Upper lobe of right lung (tissue), 1 donor: ENCODE measurements around the gene CAMSAP2. TPM values are rescaled to one million over a fixed set of nuclear protein-coding genes. Genes with fewer than 3 reads are reported as not detected.

ENCODE experiments used
- ATAC-seq: fragments of 200-7000 bp; cut with Tn5 transposase; one replicate; pipeline ENCODE4 v1.9.1; 2020; ENCODE audit warnings: mild to moderate bottlenecking, moderate library complexity
- DNase-seq: peaks from one replicate; pipeline ENCODE4 v3.0.0-alpha.2; 2020
- H3K27ac ChIP-seq: fragments of 200-600 bp; one replicate; pipeline ENCODE4 v1.8.0; 2022
- H3K27me3 ChIP-seq: fragments of 200-600 bp; one replicate; pipeline ENCODE4 v1.8.0; 2022; ENCODE audit warnings: mild to moderate bottlenecking
- H3K36me3 ChIP-seq: fragments of 200-600 bp; one replicate; pipeline ENCODE4 v1.8.0; 2022
- H3K4me1 ChIP-seq: fragments of 200-600 bp; one replicate; pipeline ENCODE4 v1.8.0; 2022
- H3K4me3 ChIP-seq: fragments of 200-600 bp; one replicate; pipeline ENCODE4 v1.8.0; 2022; ENCODE audit warnings: mild to moderate bottlenecking
- H3K9me3 ChIP-seq: fragments of 200-600 bp; one replicate; pipeline ENCODE4 v1.8.0; 2022
- CTCF ChIP-seq: fragments of 200-600 bp; IDR thresholded peaks from one replicate; pipeline ENCODE4 v1.8.0; 2022; ENCODE audit warnings: antibody characterized with exemption
- intact Hi-C: fragments of 100-400 bp; cut with DNase I; formaldehyde crosslinking; loops from one replicate; pipeline ENCODE4 v1.11.0; 2022
- total RNA-seq: library from RNA; stranded (reverse); fragmentation: NEBNext Ultra II Directional; extraction: Animal tissue kit (Norgen Biotek cat#: 25700); gene quantifications from one replicate; pipeline ENCODE4 v1.2.1, GENCODE V29; 2021
- donor health status: DM: no; HTN: yes; CAD: no; lungs with severe emphysema.

The CAMSAP2 gene
- total RNA-seq, 1 donor from 2014 or later = 34.8 TPM

- no peak for TF ChIP-seq CTCF
- no peak for ATAC-seq
- H3K9me3 ChIP-seq = no peaks in the 10 kb centered on the region
These were observed 79.6 kb downstream of the CAMSAP2 start for GRCh38 chr1:200818248-200818647.

GRCh38 chr1:200819726-200820125 lies 81.0 kb downstream of the CAMSAP2 start:
- ATAC-seq (peak; percentile 41), DNase-seq (no peak)
- Histone ChIP-seq H3K9me3 (no peaks in the 10 kb centered on the region), H3K27me3 (no peaks in the 10 kb centered on the region), H3K4me1 (no peaks in the 10 kb centered on the region), H3K36me3 (peaks cover 9% of the 10 kb centered on the region), H3K4me3 (no peak overlapping the region), H3K27ac (no peak overlapping the region)
- intact Hi-C loops = no loop called here
- TF ChIP-seq CTCF = no peak

More at GRCh38 chr1:200818248-200818647, 79.6 kb downstream of the CAMSAP2 start:
- Histone ChIP-seq H3K27ac (no peak overlapping the region), H3K36me3 (peaks cover 9% of the 10 kb centered on the region), H3K4me1 (no peaks in the 10 kb centered on the region), H3K27me3 (no peaks in the 10 kb centered on the region), H3K4me3 (no peak overlapping the region)
- DNase-seq = no peak
- intact Hi-C loops = no loop called here

DNA sequence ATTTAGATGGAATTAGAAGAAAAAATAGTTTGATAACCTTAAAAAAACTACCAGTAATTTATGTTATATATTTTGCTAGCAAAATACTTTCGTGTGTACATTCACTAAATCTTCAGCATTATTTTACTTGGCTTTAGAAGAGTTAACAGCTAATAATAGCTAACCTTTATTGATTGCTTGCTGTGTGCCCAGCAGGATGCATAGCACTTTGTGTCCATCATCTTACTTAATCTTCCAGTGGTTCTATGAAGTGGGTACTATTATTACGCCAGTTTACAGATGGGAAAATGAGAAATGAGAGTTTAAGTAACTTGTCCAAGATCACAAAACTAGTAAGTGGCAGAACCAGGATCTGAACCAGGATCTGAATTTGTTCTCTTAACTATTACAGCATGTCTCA lies 92.4 kb downstream of the CAMSAP2 start:
- no peak for TF ChIP-seq CTCF
- DNase-seq = no peak
- intact Hi-C loops = no loop called here
- Histone ChIP-seq H3K27me3 (no peaks in the 10 kb centered on the region), H3K4me1 (no peaks in the 10 kb centered on the region), H3K4me3 (no peak overlapping the region), H3K27ac (no peak overlapping the region), H3K36me3 (peaks cover 6% of the 10 kb centered on the region), H3K9me3 (no peaks in the 10 kb centered on the region)
- ATAC-seq = no peak

DNA sequence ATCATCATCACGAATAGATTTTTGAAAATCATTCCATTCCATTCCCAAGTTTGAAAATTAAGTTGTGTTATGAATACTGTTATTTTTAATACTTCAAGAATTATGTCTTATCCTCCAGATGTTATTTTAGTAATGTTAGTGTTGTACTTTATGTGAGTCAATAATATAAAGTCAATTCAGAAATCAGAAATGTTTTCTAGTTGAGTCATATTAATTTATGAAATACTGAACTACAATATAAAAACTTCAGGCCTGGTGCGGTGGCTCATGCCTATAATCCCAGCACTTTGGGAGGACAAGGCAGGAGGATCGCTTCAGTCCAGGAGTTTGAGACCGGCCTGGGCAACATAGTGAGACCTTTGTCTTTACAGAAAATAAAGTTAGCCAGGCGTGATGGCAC lies 95.7 kb downstream of the CAMSAP2 start:
- Histone ChIP-seq H3K27me3 (no peaks in the 10 kb centered on the region), H3K9me3 (no peaks in the 10 kb centered on the region), H3K27ac (no peak overlapping the region), H3K4me1 (no peaks in the 10 kb centered on the region), H3K36me3 (peaks cover 6% of the 10 kb centered on the region), H3K4me3 (no peak overlapping the region)
- DNase-seq (no peak), ATAC-seq (no peak)
- TF ChIP-seq CTCF = no peak
- intact Hi-C loops = no loop called here

DNA sequence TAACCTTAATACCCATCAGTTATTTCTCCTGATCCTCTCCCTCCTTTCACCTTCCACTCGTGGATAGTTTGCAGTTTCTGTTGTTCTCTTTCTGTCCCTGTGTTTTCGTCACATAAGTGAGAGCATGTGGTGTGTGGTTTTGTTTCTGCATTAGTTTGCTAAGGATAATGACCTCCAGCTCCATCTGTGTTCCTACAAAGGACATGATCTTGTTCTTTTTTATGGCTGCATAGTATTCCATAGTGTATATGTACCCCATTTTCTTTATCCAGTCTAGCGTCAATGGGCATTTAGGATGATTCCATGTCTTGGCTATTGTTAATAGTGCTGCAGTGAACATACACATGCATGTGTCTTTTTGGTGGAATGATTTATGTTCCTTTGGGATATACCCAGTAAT lies 97.5 kb downstream of the CAMSAP2 start:
- ATAC-seq = no peak
- DNase-seq = no peak
- no peak for TF ChIP-seq CTCF
- H3K4me1 ChIP-seq = no peaks in the 10 kb centered on the region
- no peak overlapping the region for H3K4me3 ChIP-seq
- no peaks in the 10 kb centered on the region for H3K27me3 ChIP-seq
- H3K36me3 ChIP-seq = peaks cover 6% of the 10 kb centered on the region
- intact Hi-C loops = no loop called here
- H3K9me3 ChIP-seq = no peaks in the 10 kb centered on the region
- no peak overlapping the region for H3K27ac ChIP-seq

- Histone ChIP-seq H3K9me3 (no peaks in the 10 kb centered on the region), H3K4me1 (no peaks in the 10 kb centered on the region), H3K36me3 (peaks cover 15% of the 10 kb centered on the region), H3K27me3 (no peaks in the 10 kb centered on the region), H3K4me3 (no peak overlapping the region), H3K27ac (no peak overlapping the region)
- peak; percentile 56 for TF ChIP-seq CTCF
- ATAC-seq (no peak), DNase-seq (no peak)
- intact Hi-C loops = no loop called here
These were observed 99.4 kb downstream of the CAMSAP2 start for GRCh38 chr1:200837931-200838571.
